H1 (cell line): ENCODE measurements around the gene UBR7. TPM values are rescaled to one million over a fixed set of nuclear protein-coding genes. Genes with fewer than 3 reads are reported as not detected.

Experiments
- CTCF ChIA-PET: fragments of 300-600 bp; sonication (Branson Sonifier 250); formaldehyde crosslinking; loops from one replicate; lab custom pipeline; 2021; ENCODE audit not compliant: partially characterized antibody; lab: Charles Lee
- POLR2A ChIA-PET: fragments of 300-600 bp; sonication (Branson Sonifier 250); formaldehyde crosslinking; loops from one replicate; lab custom pipeline; 2021; ENCODE audit warnings: inconsistent platforms; ENCODE audit not compliant: partially characterized antibody; lab: Charles Lee
- DNase-seq, 2 experiments: peaks; one replicate each; pipeline versions ENCODE4 v3.0.0 to v3.0.0-alpha.2; 2010 to 2022; ENCODE audit warnings: low spot score in 2 of 2, low read depth in 1 of 2, mixed read lengths in 1 of 2
- FAIRE-seq: peaks from 2 replicates; lab custom pipeline; 2011; peaks lifted over from hg19 to GRCh38; lab: Jason Lieb, UNC
- H2AFZ ChIP-seq: 2 replicates; pipeline ENCODE4 v1.8.1; 2012; ENCODE audit warnings: low read length, inconsistent platforms
- H2AK5ac ChIP-seq: 2 replicates; pipeline ENCODE4 v1.6.1; 2013; ENCODE audit warnings: low read depth, low read length
- H2BK120ac ChIP-seq: replicated peaks from 2 replicates; pipeline ENCODE3; 2013; ENCODE audit warnings: low read depth, low read length, inconsistent platforms
- H2BK12ac ChIP-seq: 2 replicates; pipeline ENCODE4 v1.6.1; 2013; ENCODE audit warnings: low read depth, low read length
- H2BK15ac ChIP-seq: 2 replicates; pipeline ENCODE4 v1.6.1; 2013; ENCODE audit warnings: low read length
- H2BK20ac ChIP-seq: 2 replicates; pipeline ENCODE4 v1.6.1; 2013; ENCODE audit warnings: low read length
- H2BK5ac ChIP-seq: 2 replicates; pipeline ENCODE4 v1.6.1; 2013; ENCODE audit warnings: low read depth, low read length
- H3K14ac ChIP-seq: 2 replicates; pipeline ENCODE4 v1.6.1; 2013; ENCODE audit warnings: inconsistent platforms; ENCODE audit not compliant: insufficient read length
- H3K18ac ChIP-seq: 2 replicates; pipeline ENCODE4 v1.6.1; 2013; ENCODE audit warnings: low read length; ENCODE audit errors: extremely low read depth
- H3K23ac ChIP-seq: 2 replicates; pipeline ENCODE4 v1.6.1; 2013; ENCODE audit warnings: inconsistent platforms; ENCODE audit not compliant: insufficient read length
- H3K23me2 ChIP-seq: 2 replicates; pipeline ENCODE4 v1.6.1; 2013; ENCODE audit warnings: low read depth, low read length
- H3K27ac ChIP-seq: 2 replicates; pipeline ENCODE4 v1.6.1; 2011; ENCODE audit warnings: low read depth, low read length, inconsistent platforms
- H3K27me3 ChIP-seq, 4 experiments: replicated peaks in 1 of 4; 1 replicate in 1 of 4; 2 replicates in 3 of 4; pipeline versions ENCODE4 v1.6.1 to v1.8.1; 2011 to 2013; ENCODE audit warnings: low read length in 3 of 4, mild to moderate bottlenecking in 3 of 4, inconsistent platforms in 2 of 4, mixed read lengths in 2 of 4, moderate library complexity in 1 of 4; ENCODE audit not compliant: control insufficient read depth in 3 of 4, insufficient read depth in 3 of 4; ENCODE audit errors: extremely low read depth in 1 of 4
- H3K36me3 ChIP-seq, 4 experiments: 2 replicates each; pipeline versions ENCODE4 v1.6.1 to v1.8.1; 2011 to 2013; ENCODE audit warnings: mild to moderate bottlenecking in 4 of 4, low read length in 3 of 4, moderate library complexity in 2 of 4, control low read depth in 1 of 4, inconsistent platforms in 1 of 4; ENCODE audit not compliant: insufficient read depth in 4 of 4, control insufficient read depth in 2 of 4
- H3K4ac ChIP-seq: replicated peaks from 2 replicates; pipeline ENCODE3; 2013; ENCODE audit warnings: low read length, low read depth, mixed read lengths, inconsistent platforms; ENCODE audit not compliant: insufficient read length
- H3K4me1 ChIP-seq, 4 experiments: replicated peaks in 1 of 4; 1 replicate in 1 of 4; 2 replicates in 3 of 4; pipeline versions ENCODE4 v1.6.1 to v1.8.1; 2011 to 2013; ENCODE audit warnings: low read length in 3 of 4, inconsistent platforms in 2 of 4, mixed read lengths in 1 of 4; ENCODE audit not compliant: insufficient read depth in 4 of 4, control insufficient read depth in 3 of 4
- H3K4me2 ChIP-seq, 2 experiments: 2 replicates each; pipeline versions ENCODE4 v1.6.1 to v1.8.1; 2011 to 2013; ENCODE audit warnings: low read depth in 2 of 2, low read length in 2 of 2, control low read depth in 1 of 2, inconsistent platforms in 1 of 2, mild to moderate bottlenecking in 1 of 2; ENCODE audit not compliant: insufficient read depth in 1 of 2
- H3K4me3 ChIP-seq, 4 experiments: fragments of 200-600, 300-600 bp in 1 of 4; sonication (generic), shearing (Covaris generic), sonication (Bioruptor Twin) in 1 of 4; 2 replicates each; pipeline versions ENCODE4 v1.5.1 to v1.8.1; 2011 to 2016; ENCODE audit warnings: low read length in 4 of 4, low read depth in 3 of 4, control low read depth in 2 of 4, inconsistent platforms in 2 of 4, mild to moderate bottlenecking in 2 of 4, mixed read lengths in 1 of 4, moderate library complexity in 1 of 4; ENCODE audit not compliant: insufficient read depth in 2 of 4; ENCODE audit errors: extremely low read depth in 1 of 4
- H3K56ac ChIP-seq: replicated peaks from 2 replicates; pipeline ENCODE3; 2013; ENCODE audit warnings: low read depth, mild to moderate bottlenecking, mixed read lengths, low read length, inconsistent platforms; ENCODE audit not compliant: insufficient read length
- H3K79me1 ChIP-seq: 2 replicates; pipeline ENCODE4 v1.6.1; 2013; ENCODE audit warnings: low read depth, low read length, control low read depth
- H3K79me2 ChIP-seq, 2 experiments: 2 replicates each; pipeline versions ENCODE4 v1.6.1 to v1.8.1; 2012 to 2013; ENCODE audit warnings: low read length in 2 of 2, mild to moderate bottlenecking in 2 of 2, inconsistent platforms in 1 of 2; ENCODE audit not compliant: insufficient read depth in 2 of 2, control insufficient read depth in 1 of 2
- H3K9ac ChIP-seq, 4 experiments: replicated peaks in 1 of 4; 1 replicate in 1 of 4; 2 replicates in 3 of 4; pipeline versions ENCODE4 v1.6.1 to v1.8.1; 2011 to 2013; ENCODE audit warnings: low read depth in 3 of 4, low read length in 3 of 4, control low read depth in 2 of 4, mild to moderate bottlenecking in 2 of 4, moderate library complexity in 2 of 4, inconsistent platforms in 1 of 4; ENCODE audit errors: extremely low read depth in 1 of 4
- H3K9me3 ChIP-seq, 2 experiments: 2 replicates each; pipeline versions ENCODE4 v1.6.1 to v1.8.1; 2012 to 2013; ENCODE audit warnings: mild to moderate bottlenecking in 2 of 2, moderate library complexity in 2 of 2, control low read depth in 1 of 2, inconsistent platforms in 1 of 2, low read depth in 1 of 2, low read length in 1 of 2, mixed read lengths in 1 of 2; ENCODE audit not compliant: insufficient read depth in 2 of 2
- H4K20me1 ChIP-seq, 2 experiments: replicated peaks in 1 of 2; 2 replicates each; pipeline versions ENCODE3 to v1.8.1; 2011 to 2013; ENCODE audit warnings: inconsistent platforms in 2 of 2, low read length in 2 of 2, mild to moderate bottlenecking in 1 of 2; ENCODE audit not compliant: insufficient read depth in 2 of 2, control insufficient read depth in 1 of 2
- H4K5ac ChIP-seq: 2 replicates; pipeline ENCODE4 v1.6.1; 2013; ENCODE audit warnings: low read length, low read depth, mixed read lengths, inconsistent platforms; ENCODE audit not compliant: insufficient read length
- H4K8ac ChIP-seq: 2 replicates; pipeline ENCODE4 v1.8.0; 2013; ENCODE audit warnings: mild to moderate bottlenecking, moderate library complexity, low read length, inconsistent platforms; ENCODE audit not compliant: insufficient read depth; ENCODE audit errors: extremely low read depth
- H4K91ac ChIP-seq: replicated peaks from 2 replicates; pipeline ENCODE3; 2013; ENCODE audit warnings: low read length, mixed read lengths, inconsistent platforms; ENCODE audit not compliant: insufficient read length
- CHD2 ChIP-seq: IDR thresholded peaks from 2 replicates; pipeline ENCODE4 v1.6.1; 2012; ENCODE audit warnings: low read length, improper control_type of control experiment
- EGR1 ChIP-seq: IDR thresholded peaks from 2 replicates; pipeline ENCODE4 v1.6.1; 2011; ENCODE audit warnings: low read depth, low read length, borderline replicate concordance
- HDAC6 ChIP-seq: IDR thresholded peaks from one replicate; pipeline ENCODE4 v1.7.1; 2012; ENCODE audit warnings: low read depth, mild to moderate bottlenecking, inconsistent platforms, low read length, moderate library complexity
- JUN ChIP-seq: IDR thresholded peaks from 2 replicates; pipeline ENCODE4 v1.6.1; 2011; ENCODE audit warnings: low read depth, mild to moderate bottlenecking, improper control_type of control experiment, low read length
- POLR2AphosphoS5 ChIP-seq: IDR thresholded peaks from 2 replicates; pipeline ENCODE4 v1.6.1; 2011; ENCODE audit warnings: low read depth, low read length
- POU5F1 ChIP-seq: IDR thresholded peaks from 2 replicates; pipeline ENCODE4 v1.6.1; 2011; ENCODE audit warnings: low read depth, mild to moderate bottlenecking, low read length, moderate library complexity
- RAD21 ChIP-seq, 2 experiments: IDR thresholded peaks in 1 of 2; conservative IDR thresholded peaks in 1 of 2; 2 replicates each; pipeline ENCODE4 v1.6.1; 2011; ENCODE audit warnings: low read depth in 2 of 2, low read length in 2 of 2, improper control_type of control experiment in 1 of 2, inconsistent platforms in 1 of 2, mild to moderate bottlenecking in 1 of 2, moderate library complexity in 1 of 2
- USF2 ChIP-seq: IDR thresholded peaks from 2 replicates; pipeline ENCODE4 v1.6.1; 2011; ENCODE audit warnings: low read length, improper control_type of control experiment
- YY1 ChIP-seq: IDR thresholded peaks from 2 replicates; pipeline ENCODE4 v1.6.1; 2011; ENCODE audit warnings: low read depth, mild to moderate bottlenecking, low read length
- WGBS, 2 experiments: shearing (Covaris generic) in 1 of 2; methylation state at CpG; one replicate each; pipeline versions ENCODE4 v1.1.6 to v1.1.7; 2013 to 2015; ENCODE audit warnings: low lambda C conversion rate in 2 of 2, mixed read lengths in 2 of 2, inconsistent platforms in 1 of 2, low coverage in 1 of 2, missing lambda C conversion rate in 1 of 2; ENCODE audit not compliant: insufficient replicate concordance in 2 of 2, insufficient coverage in 1 of 2, insufficient read length in 1 of 2; ENCODE audit errors: extremely low coverage in 1 of 2, missing lambda C conversion rate in 1 of 2; 5-methylcytosine and 5-hydroxymethylcytosine counted together
- polyA plus RNA-seq, 7 experiments: library from polyadenylated mRNA; depleted of rRNA in 3 of 7; stranded (reverse) in 5 of 7; unstranded in 2 of 7; fragments of >200 nt in 5 of 7; fragments of 200-250 nt in 2 of 7; gene quantifications; 1 replicate in 5 of 7; 2 replicates in 1 of 7; 4 replicates in 1 of 7; pipeline versions ENCODE4 v1.2.1 to v1.2.3, GENCODE V29; 2011 to 2013; ENCODE audit warnings: missing spikeins in 2 of 7, mixed read lengths in 2 of 7
- total RNA-seq: library from RNA; stranded (reverse); fragmentation: NEBNext Ultra II Directional; extraction: Animal tissue kit (Norgen Biotek cat#: 25700); gene quantifications from 2 replicates; pipeline ENCODE4 v1.2.1, GENCODE V29; 2021

Gene UBR7
- total and polyA plus RNA-seq, 2 of the 8 experiments (the other 6 are each of a cell fraction or from before 2014, with no cell fraction given): 20.1 to 28.4 TPM

DNA sequence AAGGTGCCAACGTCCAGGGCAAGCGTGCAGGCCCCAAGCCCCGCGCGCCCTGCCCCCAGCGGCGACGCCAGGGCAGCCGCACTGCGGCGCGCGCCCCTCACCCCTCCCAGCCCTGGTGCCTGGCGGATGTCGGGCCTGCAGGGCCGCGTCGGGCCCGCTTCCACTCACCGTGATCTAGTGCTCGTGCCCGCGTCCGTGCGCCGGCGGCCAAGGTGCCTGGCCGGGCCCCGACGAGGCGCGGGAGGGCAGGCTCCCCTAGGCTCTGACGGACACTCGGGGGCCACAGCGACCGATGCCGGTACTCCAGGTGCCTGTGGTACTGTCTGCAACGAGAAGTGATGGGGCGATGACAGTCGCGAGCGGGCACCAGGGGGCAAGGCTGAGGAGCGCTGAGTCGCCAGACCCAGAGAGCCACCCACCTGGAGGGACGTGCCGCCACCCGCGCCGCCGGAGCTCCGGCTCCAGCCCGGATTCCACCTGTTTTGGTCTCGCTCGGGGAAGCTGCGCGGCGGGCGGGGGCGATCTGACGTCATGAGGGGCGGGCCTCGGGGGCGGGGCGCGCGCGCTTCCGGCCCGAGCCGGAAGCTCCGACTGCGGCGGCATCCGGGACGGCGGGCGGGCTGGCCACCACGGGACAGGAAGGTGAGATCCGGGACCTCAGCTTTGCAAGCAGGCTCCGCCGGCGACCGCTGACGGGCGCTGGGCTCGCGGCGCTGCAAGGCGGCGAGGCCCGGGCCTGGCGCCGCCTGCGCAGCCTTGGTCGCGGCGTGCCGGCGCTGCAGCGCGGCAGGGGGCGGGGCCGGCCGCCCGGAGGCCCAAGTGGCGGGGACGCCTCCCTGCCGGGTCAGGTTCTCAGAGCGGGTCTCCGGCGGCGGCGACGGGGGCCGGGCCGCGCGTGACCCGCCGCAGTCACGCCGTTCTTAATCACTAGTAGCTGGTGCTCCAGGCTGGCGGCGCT lies 22.4 kb upstream of the UBR7 start, which contains the start of the genes LYSET and MOAP1:
Gene LYSET, plus strand, starts transcription at position 927 of the 958 bp plus-strand sequence. CDS start 89 bp downstream, outside the sequence.
Gene MOAP1, minus strand, starts transcription at position 507 of the 958 bp plus-strand sequence. CDS start 655 bp downstream, outside the sequence.
- Histone ChIP-seq H4K8ac (peak within 1 kb of the TSS; percentile 88), H3K79me2 (peaks cover 4 to 23% of the 10 kb centered on the region in 2 experiments; a peak in 3 of 4 replicates), H2BK5ac (peak within 1 kb of the TSS; percentile 92), H3K9me3 (no peaks in the 10 kb centered on the region), H2BK15ac (no peak within 1 kb of the TSS), H3K4me3 (peak within 1 kb of the TSS; percentile 87 to 95 (median 94)), H3K27me3 (no peaks in the 10 kb centered on the region), H3K14ac (no peak within 1 kb of the TSS), H4K5ac (peak within 1 kb of the TSS; percentile 70), H2AFZ (peak within 1 kb of the TSS; percentile 93), H2BK120ac (no peak within 1 kb of the TSS), H2BK12ac (0 out of 2 replicates have a peak within 1 kb of the TSS, but pooled peaks have one; percentile 42), H2BK20ac (no peak within 1 kb of the TSS), H3K79me1 (peaks cover 5% of the 10 kb centered on the region), H4K20me1 (no peaks in the 10 kb centered on the region), H3K4ac (peak within 1 kb of the TSS; percentile 9), H3K4me1 (peaks cover 0 to 5% (median 2%) of the 10 kb centered on the region in 4 experiments; a peak in 3 of 7 replicates), H3K23me2 (peaks cover 2% of the 10 kb centered on the region; the same call in 1 of the 2 replicates), H3K27ac (peak within 1 kb of the TSS; percentile 84; the same call in 1 of the 2 replicates), H3K18ac (no peak within 1 kb of the TSS), H3K23ac (no peak within 1 kb of the TSS), H3K36me3 (peaks cover 0 to 17% (median 0%) of the 10 kb centered on the region in 4 experiments; a peak in 3 of 8 replicates), H3K9ac (peak within 1 kb of the TSS; percentile 75 to 89 (median 84)), H4K91ac (peak within 1 kb of the TSS; percentile 25), H3K4me2 (peak within 1 kb of the TSS; percentile 75 to 81), H3K56ac (peak within 1 kb of the TSS; percentile 94), H2AK5ac (no peak within 1 kb of the TSS)
- FAIRE-seq (no peak), DNase-seq (peak; percentile 71 to 87)
- CTCF ChIA-PET: interaction anchor here (0.7 to 2.2 kb wide), 6 partner anchors 9 to 71 kb away, joined by 3 to 19 read pairs (median 3); partner anchors contain the start of genes GON7 and UBR7
- 0% methylated on average over 56 of the region's 124 CpGs; no CpG with 5 or more reads in 1 of the 2 experiments for WGBS, 2 experiments
- POLR2A ChIA-PET: interaction anchor here (0.6 to 3.1 kb wide), 10 partner anchors 9 to 250 kb away, joined by 3 to 25 read pairs (median 3); partner anchors contain the start of genes GON7 and UBR7
- TF ChIP-seq EGR1 (peak; percentile 79), JUN (no peak), USF2 (no peak), HDAC6 (no peak), POU5F1 (no peak), YY1 (0 out of 2 replicates have a peak, but pooled peaks have one; percentile 2), RAD21 (IDR thresholded peaks at IDR 0.05 in 1 of 2, conservative IDR thresholded peaks at IDR 0.05 in 1 of 2; ENCODE audit: low read depth in 2 of 2, low read length in 2 of 2) (peak; percentile 15 to 16; a peak in 2 of 4 replicates), POLR2AphosphoS5 (peak; percentile 14), CHD2 (no peak; the same call in 1 of the 2 replicates)
